Smooth muscle cell (in vitro differentiated cells): ENCODE data around the gene SLC38A10. TPM values are rescaled to one million over a fixed set of nuclear protein-coding genes. Genes with fewer than 3 reads are reported as not detected.

Source experiments
- DNase-seq: peaks from one replicate; lab custom pipeline; 2025; ENCODE audit not compliant: unreplicated experiment; lab: John Stamatoyannopoulos, UW
- H2AFZ ChIP-seq: fragments of 200-600 bp; sonication (generic); 2 replicates; pipeline ENCODE4 v1.6.0; 2016; ENCODE audit warnings: antibody characterized with exemption, low read depth, mild to moderate bottlenecking
- H3F3A ChIP-seq: fragments of 200-600 bp; sonication (generic); 2 replicates; pipeline ENCODE4 v1.6.0; 2017; ENCODE audit warnings: antibody characterized with exemption, low read depth
- H3K27ac ChIP-seq: fragments of 200-600 bp; sonication (generic); 2 replicates; pipeline ENCODE4 v1.5.1; 2016; ENCODE audit warnings: low read depth, mild to moderate bottlenecking
- H3K27me3 ChIP-seq: fragments of 200-600 bp; sonication (generic); 2 replicates; pipeline ENCODE4 v1.6.1; 2016; ENCODE audit warnings: low read depth, mild to moderate bottlenecking
- H3K36me3 ChIP-seq: fragments of 200-600 bp; sonication (generic); 2 replicates; pipeline ENCODE4 v1.5.1; 2016; ENCODE audit warnings: low read depth
- H3K4me1 ChIP-seq: fragments of 200-600 bp; sonication (generic); 2 replicates; pipeline ENCODE4 v1.5.1; 2016; ENCODE audit warnings: low read depth
- H3K4me2 ChIP-seq: fragments of 200-600 bp; sonication (generic); 2 replicates; pipeline ENCODE4 v1.6.0; 2016; ENCODE audit warnings: mild to moderate bottlenecking
- H3K4me3 ChIP-seq: fragments of 200-600 bp; sonication (generic); 2 replicates; pipeline ENCODE4 v1.5.1; 2016; ENCODE audit warnings: mild to moderate bottlenecking
- H3K79me2 ChIP-seq: fragments of 200-600 bp; sonication (generic); 2 replicates; pipeline ENCODE4 v1.6.0; 2016; ENCODE audit warnings: low read depth, mild to moderate bottlenecking
- H3K9ac ChIP-seq: fragments of 200-600 bp; sonication (generic); 2 replicates; pipeline ENCODE4 v1.6.0; 2016; ENCODE audit warnings: low read depth
- H3K9me3 ChIP-seq: fragments of 200-600 bp; sonication (generic); replicated peaks from 2 replicates; pipeline ENCODE4 v1.5.1; 2016; ENCODE audit warnings: low read depth
- H4K20me1 ChIP-seq: fragments of 200-600 bp; sonication (generic); 2 replicates; pipeline ENCODE4 v1.6.0; 2016; ENCODE audit warnings: low read depth
- CTCF ChIP-seq: fragments of 200-600 bp; sonication (generic); IDR thresholded peaks from 2 replicates; pipeline ENCODE4 v1.5.1; 2017; ENCODE audit warnings: borderline replicate concordance, mild to moderate bottlenecking, antibody characterized with exemption; ENCODE audit not compliant: insufficient read depth, poor library complexity, severe bottlenecking
- WGBS: methylation state at CpG from one replicate; pipeline ENCODE4 v1.1.7; 2016; ENCODE audit warnings: low lambda C conversion rate; 5-methylcytosine and 5-hydroxymethylcytosine counted together
- polyA plus RNA-seq: library from polyadenylated mRNA; unstranded; fragments of >200 nt; fragmentation: Nextera tagmentation; extraction: Ambion mirVana; gene quantifications from 2 replicates; pipeline ENCODE4 v1.2.1, GENCODE V29; 2016
- total RNA-seq: library from RNA; depleted of rRNA; stranded (reverse); fragments of >200 nt; gene quantifications from 2 replicates; pipeline ENCODE4 v1.2.3, GENCODE V29; 2014

The SLC38A10 gene
- total and polyA plus RNA-seq, 2 experiments from 2014 or later, result 61.6 to 97.1 TPM

GRCh38 chr17:81288715-81289114 is 6.4 kb downstream of the SLC38A10 start:
- Histone ChIP-seq H3K9ac (no peak overlapping the region), H4K20me1 (peaks cover 85% of the 10 kb centered on the region), H3K4me1 (no peaks in the 10 kb centered on the region), H3K36me3 (no peaks in the 10 kb centered on the region), H3K9me3 (no peaks in the 10 kb centered on the region), H3K79me2 (peaks cover 63% of the 10 kb centered on the region), H3F3A (no peaks in the 10 kb centered on the region), H3K27me3 (no peaks in the 10 kb centered on the region), H3K4me2 (no peak overlapping the region), H3K27ac (no peak overlapping the region), H2AFZ (no peak overlapping the region), H3K4me3 (no peak overlapping the region)
- WGBS, result 97% methylated on average over 8 of the region's 8 CpGs
- no peak for DNase-seq
- no peak for TF ChIP-seq CTCF

GRCh38 chr17:81287741-81288430 is 7.2 kb downstream of the SLC38A10 start:
- no peak overlapping the region for H2AFZ ChIP-seq
- no peak overlapping the region for H3K27ac ChIP-seq
- no peak for TF ChIP-seq CTCF
- no peaks in the 10 kb centered on the region for H3F3A ChIP-seq
- H3K4me2 ChIP-seq, result no peak overlapping the region
- H3K9ac ChIP-seq, result no peak overlapping the region
- no peak overlapping the region for H3K4me3 ChIP-seq
- 94% methylated on average over 16 of the region's 16 CpGs for WGBS
- peaks cover 55% of the 10 kb centered on the region for H3K79me2 ChIP-seq
- peaks cover 85% of the 10 kb centered on the region for H4K20me1 ChIP-seq
- DNase-seq, result no peak
- no peaks in the 10 kb centered on the region for H3K9me3 ChIP-seq
- no peaks in the 10 kb centered on the region for H3K4me1 ChIP-seq
- H3K27me3 ChIP-seq, result no peaks in the 10 kb centered on the region
- no peaks in the 10 kb centered on the region for H3K36me3 ChIP-seq

GRCh38 chr17:81287152-81287551 is 8.0 kb downstream of the SLC38A10 start:
- H3K79me2 ChIP-seq, result peaks cover 47% of the 10 kb centered on the region
- no peaks in the 10 kb centered on the region for H3K9me3 ChIP-seq
- no peak for TF ChIP-seq CTCF
- H3F3A ChIP-seq, result no peaks in the 10 kb centered on the region
- no peak for DNase-seq
- no peak overlapping the region for H3K9ac ChIP-seq
- H4K20me1 ChIP-seq, result peaks cover 80% of the 10 kb centered on the region
- H3K27ac ChIP-seq, result no peak overlapping the region
- H3K4me2 ChIP-seq, result no peak overlapping the region
- no peaks in the 10 kb centered on the region for H3K27me3 ChIP-seq
- no peak overlapping the region for H2AFZ ChIP-seq
- H3K4me1 ChIP-seq, result no peaks in the 10 kb centered on the region
- H3K4me3 ChIP-seq, result no peak overlapping the region
- H3K36me3 ChIP-seq, result no peaks in the 10 kb centered on the region
- WGBS, result 95% methylated on average over 21 of the region's 21 CpGs

GRCh38 chr17:81286491-81287145 is 8.5 kb downstream of the SLC38A10 start:
- no peak for TF ChIP-seq CTCF
- 93% methylated on average over 23 of the region's 23 CpGs for WGBS
- Histone ChIP-seq H3K27ac (no peak overlapping the region), H3K9me3 (no peaks in the 10 kb centered on the region), H3K9ac (no peak overlapping the region), H4K20me1 (peaks cover 76% of the 10 kb centered on the region), H3K79me2 (peaks cover 42% of the 10 kb centered on the region), H3K36me3 (no peaks in the 10 kb centered on the region), H3K27me3 (no peaks in the 10 kb centered on the region), H3K4me1 (no peaks in the 10 kb centered on the region), H3F3A (no peaks in the 10 kb centered on the region), H2AFZ (no peak overlapping the region), H3K4me2 (no peak overlapping the region), H3K4me3 (no peak overlapping the region)
- DNase-seq, result no peak
